HepG2 (cell line): ENCODE data around the gene DNAJC15. TPM values are rescaled to one million over a fixed set of nuclear protein-coding genes. Genes with fewer than 3 reads are reported as not detected.

ENCODE experiments used
- ATAC-seq: fragments of 200-7000 bp; cut with Tn5 transposase; 3 replicates; pipeline ENCODE4 v1.9.1; 2020; ENCODE audit warnings: mild to moderate bottlenecking, moderate library complexity
- BruUV-seq: library from RNA; stranded (reverse); fragments of 400-500 nt; replicated peaks from 2 replicates; lab custom pipeline; 2021; lab: Mats Ljungman, UMichigan
- CTCF ChIA-PET: fragments of 300-600 bp; formaldehyde crosslinking; extraction: SDS; loops from one replicate; lab custom pipeline; 2021; ENCODE audit warnings: low total read pairs, inconsistent platforms, low intra/inter-chr PET ratio; lab: Yijun Ruan, JAX
- POLR2A ChIA-PET: fragments of 350-600 bp; sonication (Branson Sonifier 250); formaldehyde crosslinking; loops from one replicate; lab custom pipeline; 2020; ENCODE audit warnings: antibody characterized with exemption, inconsistent platforms; lab: Yijun Ruan, JAX
- DNase-seq: peaks from one replicate; pipeline ENCODE4 v3.0.0-alpha.2; 2015; ENCODE audit warnings: low spot score
- FAIRE-seq: peaks from 3 replicates; lab custom pipeline; 2011; peaks lifted over from hg19 to GRCh38; lab: Jason Lieb, UNC
- H2AFZ ChIP-seq: one replicate; pipeline ENCODE4 v1.6.1; 2011; ENCODE audit warnings: low read length, inconsistent platforms
- H3K27ac ChIP-seq: fragments of 300-600 bp; 3 replicates; pipeline ENCODE4 v1.8.0; 2011; ENCODE audit warnings: mixed run types, mild to moderate bottlenecking, mixed read lengths, low read length, inconsistent platforms; ENCODE audit not compliant: insufficient read depth; ENCODE audit errors: extremely low read length
- H3K27me3 ChIP-seq, 2 experiments: fragments of 200-600 bp in 1 of 2; 2 replicates in 1 of 2; 3 replicates in 1 of 2; pipeline versions ENCODE4 v1.6.0 to v1.8.0; 2011; ENCODE audit warnings: low read length in 2 of 2, mild to moderate bottlenecking in 2 of 2, moderate library complexity in 2 of 2, inconsistent platforms in 1 of 2; ENCODE audit not compliant: insufficient read depth in 2 of 2, control insufficient read depth in 1 of 2
- H3K36me3 ChIP-seq, 2 experiments: fragments of 200-600 bp in 1 of 2; replicated peaks in 1 of 2; 2 replicates in 1 of 2; 3 replicates in 1 of 2; pipeline versions ENCODE4 v1.5.1 to v1.8.0; 2011; ENCODE audit warnings: low read length in 2 of 2, inconsistent platforms in 1 of 2; ENCODE audit not compliant: insufficient read depth in 2 of 2, control insufficient read depth in 1 of 2
- H3K4me1 ChIP-seq: 2 replicates; pipeline ENCODE4 v1.5.1; 2012; ENCODE audit warnings: low read length, inconsistent platforms; ENCODE audit not compliant: insufficient read depth
- H3K4me2 ChIP-seq: 2 replicates; pipeline ENCODE4 v1.6.0; 2011; ENCODE audit warnings: low read depth, low read length, inconsistent platforms
- H3K4me3 ChIP-seq, 3 experiments: fragments of 200-600 bp in 1 of 3; sonication (generic), shearing (Covaris generic) in 1 of 3; replicated peaks in 1 of 3; 2 replicates each; pipeline ENCODE4 v1.5.1; 2011 to 2016; ENCODE audit warnings: low read length in 3 of 3, inconsistent platforms in 2 of 3, low read depth in 2 of 3, mild to moderate bottlenecking in 2 of 3, control low read depth in 1 of 3, mixed read lengths in 1 of 3; ENCODE audit not compliant: insufficient read depth in 1 of 3
- H3K79me2 ChIP-seq: one replicate; pipeline ENCODE4 v1.6.1; 2011; ENCODE audit warnings: low read length, inconsistent platforms; ENCODE audit not compliant: insufficient read depth
- H3K9ac ChIP-seq: 2 replicates; pipeline ENCODE4 v1.6.0; 2011; ENCODE audit warnings: mild to moderate bottlenecking, low read depth, low read length, inconsistent platforms; ENCODE audit not compliant: insufficient read depth
- H3K9me3 ChIP-seq: 2 replicates; pipeline ENCODE4 v1.5.1; 2012; ENCODE audit warnings: mild to moderate bottlenecking, low read length
- H4K20me1 ChIP-seq: 2 replicates; pipeline ENCODE4 v1.6.0; 2011; ENCODE audit warnings: inconsistent platforms, mild to moderate bottlenecking, low read length, moderate library complexity; ENCODE audit not compliant: insufficient read depth
- ATF1 ChIP-seq: IDR thresholded peaks from 2 replicates; pipeline ENCODE4 v1.6.1; 2016; ENCODE audit warnings: mild to moderate bottlenecking, control low read depth
- MTERF4 ChIP-seq: sonication (generic); formaldehyde crosslinking; IDR thresholded peaks from 2 replicates; pipeline ENCODE4 v1.8.0; 2023; ENCODE audit warnings: mild to moderate bottlenecking, missing genetic modification reagents
- NFE2L2 ChIP-seq: fragments of 150-350 bp; IDR thresholded peaks from 2 replicates; pipeline ENCODE4 v1.6.1; 2014; ENCODE audit warnings: low read length
- PBX3 ChIP-seq: sonication (generic); formaldehyde crosslinking; IDR thresholded peaks from 2 replicates; pipeline ENCODE4 v1.8.1; 2023; ENCODE audit warnings: missing genetic modification reagents, inconsistent platforms, borderline replicate concordance
- SALL1 ChIP-seq: sonication (generic); formaldehyde crosslinking; IDR thresholded peaks from 2 replicates; pipeline ENCODE4 v1.8.0; 2022; ENCODE audit warnings: mild to moderate bottlenecking, missing genetic modification reagents
- SP140L ChIP-seq: sonication (generic); formaldehyde crosslinking; IDR thresholded peaks from 2 replicates; pipeline ENCODE4 v1.4.0; 2020; ENCODE audit warnings: missing genetic modification reagents, borderline replicate concordance
- TBX2 ChIP-seq: sonication (generic); formaldehyde crosslinking; IDR thresholded peaks from 2 replicates; pipeline ENCODE4 v1.5.0; 2020; ENCODE audit warnings: missing genetic modification reagents, mild to moderate bottlenecking, borderline replicate concordance
- ZMAT5 ChIP-seq: sonication (generic); formaldehyde crosslinking; IDR thresholded peaks from 2 replicates; pipeline ENCODE4 v1.5.0; 2020; ENCODE audit warnings: mild to moderate bottlenecking, low read depth, missing genetic modification reagents, borderline replicate concordance
- ZNF354B ChIP-seq: sonication (generic); formaldehyde crosslinking; IDR thresholded peaks from 2 replicates; pipeline ENCODE4 v1.8.0; 2022; ENCODE audit warnings: mild to moderate bottlenecking, missing genetic modification reagents
- ZNF501 ChIP-seq: sonication (generic); formaldehyde crosslinking; IDR thresholded peaks from 2 replicates; pipeline ENCODE4 v1.5.1; 2020; ENCODE audit warnings: mild to moderate bottlenecking, moderate library complexity, missing genetic modification reagents
- ZNF556 ChIP-seq: sonication (generic); formaldehyde crosslinking; IDR thresholded peaks from 2 replicates; pipeline ENCODE4 v1.4.0; 2020; ENCODE audit warnings: mild to moderate bottlenecking, missing genetic modification reagents, borderline replicate concordance
- ZNF704 ChIP-seq: sonication (generic); formaldehyde crosslinking; IDR thresholded peaks from 2 replicates; pipeline ENCODE4 v1.8.1; 2023; ENCODE audit warnings: mild to moderate bottlenecking, inconsistent platforms, moderate library complexity, missing genetic modification reagents, borderline replicate concordance
- ZNF790 ChIP-seq: sonication (generic); formaldehyde crosslinking; IDR thresholded peaks from 2 replicates; pipeline ENCODE4 v1.8.0; 2022; ENCODE audit warnings: missing genetic modification reagents, mild to moderate bottlenecking, borderline replicate concordance
- ZNF83 ChIP-seq: sonication (generic); formaldehyde crosslinking; IDR thresholded peaks from 2 replicates; pipeline ENCODE4 v1.4.0; 2020; ENCODE audit warnings: missing genetic modification reagents, mild to moderate bottlenecking, borderline replicate concordance
- ZSCAN30 ChIP-seq: sonication (generic); formaldehyde crosslinking; IDR thresholded peaks from 2 replicates; pipeline ENCODE4 v1.5.0; 2020; ENCODE audit warnings: mild to moderate bottlenecking, missing genetic modification reagents
- WGBS: methylation state at CpG from one replicate; pipeline ENCODE4 v1.1.6; 2017; ENCODE audit warnings: low lambda C conversion rate; 5-methylcytosine and 5-hydroxymethylcytosine counted together
- in situ Hi-C: cut with HindIII; loops from 2 replicates; pipeline ENCODE4 v1.10.0; 2017; ENCODE audit warnings: low pct_unique_long_range_greater_than_20kb; ENCODE audit not compliant: extremely low pct_ligation_motif_present
- intact Hi-C: fragments of 100-400 bp; cut with micrococcal nuclease; formaldehyde crosslinking; loops from one replicate; pipeline ENCODE4 v1.10.0; 2022; ENCODE audit not compliant: unreplicated experiment
- polyA plus RNA-seq, 8 experiments: library from polyadenylated mRNA; depleted of rRNA in 3 of 8; stranded (reverse) in 7 of 8; unstranded in 1 of 8; fragments of >200 nt; fragmentation: Illumina TruSeq in 4 of 8; extraction: Trizol in 4 of 8; gene quantifications; 2 replicates each; pipeline versions ENCODE4 v1.2.1 to v1.2.3, GENCODE V29; 2011 to 2016; ENCODE audit warnings: low read depth in 4 of 8, missing spikeins in 1 of 8, mixed read lengths in 1 of 8; ENCODE audit not compliant: insufficient read depth in 1 of 8
- total RNA-seq, 5 experiments: library from RNA; depleted of rRNA; stranded (reverse); fragments of >200 nt; fragmentation: Illumina TruSeq; extraction: Trizol; gene quantifications; 2 replicates each; pipeline ENCODE4 v1.2.3, GENCODE V29; 2016; ENCODE audit warnings: low read depth in 1 of 5

The DNAJC15 gene
- total and polyA plus RNA-seq, 2 of the 13 experiments (the other 11 are each of a cell fraction or from before 2014, with no cell fraction given) = 23.0 to 31.9 TPM

DNA sequence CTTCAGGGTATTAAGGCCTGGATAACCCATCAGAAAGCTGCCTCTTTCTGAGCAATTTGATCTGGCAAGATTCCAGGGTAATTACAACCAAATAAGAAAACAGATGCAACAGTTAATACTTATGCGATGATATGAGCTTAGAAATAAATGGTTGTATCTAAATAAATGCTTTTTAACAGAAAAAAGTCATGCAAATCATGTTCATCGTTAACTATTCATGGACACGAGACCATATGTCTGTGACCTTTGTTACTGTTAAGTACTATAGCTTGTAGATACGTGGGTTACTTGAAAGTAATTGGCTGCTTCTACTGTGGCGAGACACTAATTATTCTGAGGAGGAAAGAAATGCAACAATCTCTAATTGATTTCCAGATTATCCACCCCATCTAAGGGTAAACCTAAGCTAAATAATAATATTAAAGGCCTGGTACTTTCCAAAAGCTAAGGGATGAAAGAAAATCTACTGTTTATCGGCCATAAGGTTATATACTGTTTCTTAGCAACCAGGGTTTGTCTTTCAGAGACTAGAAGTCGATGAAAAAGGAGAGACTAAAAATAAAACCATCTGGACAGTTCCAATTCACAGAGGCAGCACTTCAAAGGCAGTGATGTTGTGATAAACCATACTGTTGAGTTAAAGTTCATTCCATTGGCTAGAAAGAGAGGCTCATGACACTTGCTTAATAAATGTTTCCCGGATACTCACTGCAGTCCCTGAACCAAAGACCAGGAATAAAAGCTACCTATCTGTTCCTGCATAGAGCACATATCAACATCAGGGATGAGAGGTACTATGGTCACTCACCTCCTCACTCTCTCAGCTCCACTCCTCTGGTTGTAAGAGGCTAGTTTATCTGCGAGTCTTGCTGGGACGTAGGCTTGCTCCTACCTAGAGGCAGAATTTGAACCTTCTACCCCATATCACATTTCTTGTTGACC lies 32.8 kb upstream of the DNAJC15 start:
- TF ChIP-seq ZNF556 (CRISPR knock-in tag) (no peak), ZSCAN30 (no peak), ZNF790 (CRISPR knock-in tag) (no peak), TBX2 (CRISPR knock-in tag) (no peak), ZNF354B (CRISPR knock-in tag) (no peak), PBX3 (CRISPR knock-in tag) (no peak), ZNF501 (no peak), ZMAT5 (CRISPR knock-in tag) (no peak), MTERF4 (CRISPR knock-in tag) (no peak), SALL1 (CRISPR knock-in tag) (no peak), ZNF83 (CRISPR knock-in tag) (no peak), ZNF704 (CRISPR knock-in tag) (no peak), SP140L (CRISPR knock-in tag) (no peak), NFE2L2 (no peak), ATF1 (no peak)
- TF ChIP-seq, all 625 proteins: peak for 0
- H3K4me2 ChIP-seq = no peak overlapping the region
- H3K4me3 ChIP-seq = no peak overlapping the region
- intact Hi-C loops = no loop called here
- no peaks in the 10 kb centered on the region for H3K36me3 ChIP-seq
- peaks cover 2 to 26% of the 10 kb centered on the region in 2 experiments for H3K27me3 ChIP-seq
- POLR2A ChIA-PET = no interaction called here
- no peaks in the 10 kb centered on the region for H3K79me2 ChIP-seq
- H3K9me3 ChIP-seq = no peaks in the 10 kb centered on the region
- in situ Hi-C loops = no loop called here
- no peak overlapping the region for H2AFZ ChIP-seq
- DNase-seq (no peak), ATAC-seq (no peak), FAIRE-seq (no peak)
- H4K20me1 ChIP-seq = no peaks in the 10 kb centered on the region
- WGBS = 56% methylated on average over 10 of the region's 10 CpGs
- H3K9ac ChIP-seq = no peak overlapping the region
- no peak overlapping the region for H3K27ac ChIP-seq
- CTCF ChIA-PET = no interaction called here
- H3K4me1 ChIP-seq = peaks cover 16% of the 10 kb centered on the region
- BruUV-seq = no TSS peak
